WERI-Rb-1 (cell line): ENCODE data around the gene ARHGAP10.

Source experiments
- DNase-seq: peaks from one replicate; pipeline ENCODE4 v3.0.0-alpha.2; 2020
- H3K27ac ChIP-seq: fragments of 250-450 bp; sonication (Bioruptor Pico); 2 replicates; pipeline ENCODE4 v1.5.1; 2020; ENCODE audit warnings: mild to moderate bottlenecking, moderate library complexity
- H3K27me3 ChIP-seq: fragments of 250-450 bp; sonication (Bioruptor Pico); 2 replicates; pipeline ENCODE4 v1.5.1; 2021; ENCODE audit warnings: mild to moderate bottlenecking, low read depth, moderate library complexity; ENCODE audit not compliant: insufficient read depth, severe bottlenecking
- H3K36me3 ChIP-seq: fragments of 250-450 bp; sonication (Bioruptor Pico); 2 replicates; pipeline ENCODE4 v1.5.1; 2020; ENCODE audit warnings: mild to moderate bottlenecking, moderate library complexity
- H3K4me3 ChIP-seq: 2 replicates; pipeline ENCODE4 v1.5.1; 2011; ENCODE audit warnings: low read depth, mild to moderate bottlenecking, control low read depth, low read length
- H3K9me3 ChIP-seq: fragments of 250-450 bp; sonication (Bioruptor Pico); 2 replicates; pipeline ENCODE4 v1.5.1; 2021; ENCODE audit warnings: mild to moderate bottlenecking, moderate library complexity; ENCODE audit not compliant: severe bottlenecking
- TF ChIP-seq, protein P1 (sequence below): IDR thresholded peaks from 2 replicates; pipeline ENCODE4 v1.5.1; 2011; ENCODE audit warnings: low read depth, mild to moderate bottlenecking, control low read depth, inconsistent platforms, low read length

Gene ARHGAP10

DNA sequence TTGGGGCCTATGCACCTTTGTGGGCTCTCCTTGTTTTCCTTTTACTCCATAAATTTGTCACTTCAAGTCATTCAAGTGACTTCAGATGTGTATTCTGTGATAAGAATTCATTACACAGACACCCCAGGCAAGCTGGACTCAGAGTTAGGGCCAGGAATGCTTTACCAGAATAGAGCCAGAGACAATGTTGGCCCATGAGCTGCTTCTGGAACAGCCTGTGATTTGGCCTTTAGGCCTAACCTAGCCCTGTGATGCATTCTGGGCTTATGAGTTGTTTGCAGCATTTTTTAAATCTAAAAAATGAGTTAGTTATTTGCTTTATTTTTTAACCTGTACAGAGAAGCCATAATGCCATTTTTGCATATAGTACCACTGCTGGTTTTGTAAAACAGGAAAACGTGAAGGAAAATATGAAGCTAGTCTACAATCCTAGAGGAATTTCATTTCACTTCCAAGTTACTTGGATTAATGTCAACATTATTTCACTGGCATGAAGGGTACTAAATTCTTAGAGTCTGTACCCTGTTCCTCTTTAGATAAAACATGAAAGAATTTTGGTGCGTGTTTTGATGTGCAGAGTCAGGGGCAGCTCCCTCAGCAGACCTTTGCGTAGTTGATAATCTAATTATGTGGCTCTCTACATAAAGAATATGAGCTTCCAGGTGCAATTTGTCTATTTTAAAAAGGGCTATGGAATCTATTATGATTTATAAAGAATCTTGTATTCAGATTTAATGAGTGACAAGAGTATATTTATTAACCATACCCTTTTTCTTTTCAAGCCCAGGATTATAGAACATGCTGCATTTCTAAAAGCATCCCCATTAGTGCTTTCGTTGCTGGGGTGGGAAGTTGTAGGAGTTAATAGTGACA is 84.7 kb downstream of the ARHGAP10 start:
- Histone ChIP-seq H3K9me3 (no peaks in the 10 kb centered on the region), H3K27me3 (no peaks in the 10 kb centered on the region), H3K36me3 (0 out of 2 replicates have a peak, but pooled peaks cover 2% of the 10 kb centered on the region), H3K27ac (no peak overlapping the region), H3K4me3 (no peak overlapping the region)
- DNase-seq, result no peak
- TF ChIP-seq, protein P1, sequence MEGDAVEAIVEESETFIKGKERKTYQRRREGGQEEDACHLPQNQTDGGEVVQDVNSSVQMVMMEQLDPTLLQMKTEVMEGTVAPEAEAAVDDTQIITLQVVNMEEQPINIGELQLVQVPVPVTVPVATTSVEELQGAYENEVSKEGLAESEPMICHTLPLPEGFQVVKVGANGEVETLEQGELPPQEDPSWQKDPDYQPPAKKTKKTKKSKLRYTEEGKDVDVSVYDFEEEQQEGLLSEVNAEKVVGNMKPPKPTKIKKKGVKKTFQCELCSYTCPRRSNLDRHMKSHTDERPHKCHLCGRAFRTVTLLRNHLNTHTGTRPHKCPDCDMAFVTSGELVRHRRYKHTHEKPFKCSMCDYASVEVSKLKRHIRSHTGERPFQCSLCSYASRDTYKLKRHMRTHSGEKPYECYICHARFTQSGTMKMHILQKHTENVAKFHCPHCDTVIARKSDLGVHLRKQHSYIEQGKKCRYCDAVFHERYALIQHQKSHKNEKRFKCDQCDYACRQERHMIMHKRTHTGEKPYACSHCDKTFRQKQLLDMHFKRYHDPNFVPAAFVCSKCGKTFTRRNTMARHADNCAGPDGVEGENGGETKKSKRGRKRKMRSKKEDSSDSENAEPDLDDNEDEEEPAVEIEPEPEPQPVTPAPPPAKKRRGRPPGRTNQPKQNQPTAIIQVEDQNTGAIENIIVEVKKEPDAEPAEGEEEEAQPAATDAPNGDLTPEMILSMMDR, result no peak

- H3K27me3 ChIP-seq, result no peaks in the 10 kb centered on the region
- no peak overlapping the region for H3K27ac ChIP-seq
- peaks cover 2% of the 10 kb centered on the region for H3K9me3 ChIP-seq
- peaks cover 18% of the 10 kb centered on the region for H3K36me3 ChIP-seq
- no peak for DNase-seq
- no peak overlapping the region for H3K4me3 ChIP-seq
- TF ChIP-seq, protein P1, result no peak
Measured at GRCh38 chr4:147820975-147821374, 89.1 kb downstream of the ARHGAP10 start.

DNA sequence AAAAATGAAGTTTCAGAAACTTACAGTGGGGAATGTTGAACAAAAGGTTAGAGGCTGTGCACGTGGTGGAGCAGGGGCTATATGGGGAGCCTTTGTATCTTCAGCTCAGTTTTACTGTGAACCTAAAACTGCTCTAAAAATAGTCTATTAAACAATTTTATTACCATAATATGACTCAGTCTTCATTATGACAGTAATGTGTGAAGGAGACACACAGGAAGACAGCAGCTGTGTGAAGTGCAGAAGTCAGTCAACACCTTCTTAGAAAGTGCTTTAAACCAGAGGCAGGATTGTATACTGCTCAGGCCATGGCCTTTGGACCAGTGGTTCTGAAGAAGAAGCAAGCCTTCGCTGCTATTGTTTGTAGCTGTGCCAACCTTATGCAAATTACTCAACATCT is 89.7 kb downstream of the ARHGAP10 start:
- Histone ChIP-seq H3K4me3 (no peak overlapping the region), H3K27ac (no peak overlapping the region), H3K9me3 (peaks cover 2% of the 10 kb centered on the region), H3K27me3 (no peaks in the 10 kb centered on the region), H3K36me3 (peaks cover 23% of the 10 kb centered on the region)
- TF ChIP-seq, protein P1, result no peak
- no peak for DNase-seq

GRCh38 chr4:147822128-147822527 is 90.2 kb downstream of the ARHGAP10 start:
- H3K36me3 ChIP-seq, result peaks cover 23% of the 10 kb centered on the region
- peaks cover 2% of the 10 kb centered on the region for H3K9me3 ChIP-seq
- TF ChIP-seq, protein P1, result no peak
- H3K4me3 ChIP-seq, result no peak overlapping the region
- H3K27me3 ChIP-seq, result no peaks in the 10 kb centered on the region
- DNase-seq, result no peak
- H3K27ac ChIP-seq, result no peak overlapping the region

DNA sequence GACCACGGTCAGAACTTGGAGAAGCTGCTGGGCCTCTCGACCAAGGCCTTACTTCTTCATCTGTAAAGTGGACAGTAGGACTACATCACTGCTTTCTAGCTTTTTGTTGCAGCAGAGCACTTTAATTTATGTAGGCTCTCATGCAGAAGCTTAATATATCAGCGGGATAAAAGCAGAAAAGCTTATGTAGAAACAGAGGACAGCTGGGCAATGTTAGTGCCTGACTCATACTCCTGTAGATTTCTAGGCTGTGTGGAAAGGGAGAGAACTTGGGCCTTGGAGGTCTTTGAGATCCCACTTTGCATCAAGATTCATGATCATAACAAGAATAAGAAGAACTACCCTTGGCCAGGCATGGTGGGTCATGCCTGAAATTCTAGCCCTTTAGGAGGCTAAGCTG is 91.2 kb downstream of the ARHGAP10 start:
- peaks cover 2% of the 10 kb centered on the region for H3K9me3 ChIP-seq
- H3K27me3 ChIP-seq, result no peaks in the 10 kb centered on the region
- DNase-seq, result no peak
- H3K36me3 ChIP-seq, result peaks cover 23% of the 10 kb centered on the region
- H3K27ac ChIP-seq, result no peak overlapping the region
- TF ChIP-seq, protein P1, result no peak
- no peak overlapping the region for H3K4me3 ChIP-seq
